NCI-H146 (cell line): ENCODE data around the gene LOXHD1.

Experiments used
- DNase-seq: peaks from one replicate; lab custom pipeline; 2025; lab: John Stamatoyannopoulos, UW

LOXHD1 gene

DNA sequence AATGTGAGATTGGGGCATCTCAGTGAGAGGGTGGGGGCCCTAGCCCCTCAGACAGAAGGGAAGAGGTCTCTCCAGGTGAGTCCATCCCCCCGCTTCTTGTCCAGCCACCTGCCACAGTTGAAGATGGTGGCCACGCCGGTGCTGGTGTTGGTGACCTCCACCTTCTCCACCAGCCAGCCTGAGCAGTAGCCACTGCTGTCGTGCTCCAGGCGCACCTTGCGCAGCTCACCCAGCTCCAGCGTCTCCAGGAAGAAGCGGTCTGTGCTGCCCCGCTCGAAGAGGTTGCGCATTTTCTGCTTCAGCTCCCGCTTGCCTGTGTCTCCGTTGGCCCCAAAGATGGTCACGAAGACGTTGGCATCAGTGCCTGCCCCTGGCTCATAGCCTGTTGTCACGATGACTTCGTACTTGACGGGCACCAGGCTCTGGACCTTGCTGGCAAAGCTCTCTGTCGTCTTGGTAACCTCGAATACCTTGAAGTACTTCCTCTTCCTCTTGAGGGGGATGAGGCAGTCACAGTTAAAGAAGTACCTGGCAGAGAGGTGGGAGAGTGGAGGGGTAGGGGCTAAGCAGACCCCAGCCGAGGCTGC is 179.5 kb downstream of the LOXHD1 start:
- DNase-seq: no peak

DNA sequence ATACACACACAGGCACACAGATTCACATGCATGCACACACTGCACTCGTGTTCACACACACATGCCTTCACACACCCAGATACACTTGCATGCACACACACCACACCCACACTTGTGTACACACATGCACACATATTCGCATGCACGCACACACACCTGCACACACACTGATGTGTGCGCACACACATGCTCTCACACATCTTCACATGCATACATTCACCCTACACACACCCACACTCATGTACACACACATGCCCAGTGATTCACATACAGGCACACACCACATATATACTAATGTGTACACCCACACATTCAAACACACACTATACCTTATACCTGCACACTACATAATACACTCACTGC is 181.6 kb downstream of the LOXHD1 start:
- no peak for DNase-seq

DNA sequence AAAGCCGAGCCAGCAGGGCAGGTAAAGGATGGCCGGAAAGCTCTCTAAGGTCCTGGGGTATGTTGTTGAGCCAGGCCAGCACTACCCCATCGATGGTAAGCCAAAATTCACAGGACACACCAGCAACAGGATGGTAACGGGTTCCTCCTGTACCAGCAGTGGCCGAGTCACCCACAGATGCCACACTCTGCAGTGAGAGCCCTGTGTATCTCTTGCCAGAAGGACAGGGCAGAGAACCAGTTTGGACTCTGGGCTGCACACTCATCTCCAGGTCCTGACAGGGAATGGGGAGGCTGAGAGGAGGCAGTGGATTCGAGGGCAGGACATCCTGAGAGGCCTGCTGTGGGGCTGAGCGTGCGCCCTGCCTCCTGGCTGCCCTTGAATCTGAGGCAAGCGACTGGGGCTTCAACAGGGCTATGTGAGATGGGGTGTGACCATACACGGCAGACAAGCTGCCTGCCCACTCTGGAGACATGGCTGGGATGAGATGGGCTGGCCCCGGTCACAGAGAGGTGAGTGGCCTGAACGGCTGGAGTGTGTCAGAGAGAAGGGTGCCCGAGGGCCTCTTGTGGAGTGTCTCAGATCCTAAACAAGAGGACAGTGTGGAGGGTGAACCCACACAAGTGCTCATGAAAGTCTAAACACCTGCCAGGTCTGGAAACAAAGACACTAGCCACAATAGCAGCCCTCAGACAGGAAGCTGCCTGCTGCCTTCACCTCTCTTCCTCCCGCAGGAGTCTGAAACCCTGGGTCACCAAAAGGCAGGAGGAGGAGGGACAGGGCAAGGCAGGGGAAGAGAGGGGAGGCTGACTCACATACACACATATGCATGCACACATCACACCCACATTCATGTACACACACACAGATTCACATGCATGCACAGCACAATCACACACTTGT is 182.3 kb downstream of the LOXHD1 start:
- peak; percentile 92 for DNase-seq

DNA sequence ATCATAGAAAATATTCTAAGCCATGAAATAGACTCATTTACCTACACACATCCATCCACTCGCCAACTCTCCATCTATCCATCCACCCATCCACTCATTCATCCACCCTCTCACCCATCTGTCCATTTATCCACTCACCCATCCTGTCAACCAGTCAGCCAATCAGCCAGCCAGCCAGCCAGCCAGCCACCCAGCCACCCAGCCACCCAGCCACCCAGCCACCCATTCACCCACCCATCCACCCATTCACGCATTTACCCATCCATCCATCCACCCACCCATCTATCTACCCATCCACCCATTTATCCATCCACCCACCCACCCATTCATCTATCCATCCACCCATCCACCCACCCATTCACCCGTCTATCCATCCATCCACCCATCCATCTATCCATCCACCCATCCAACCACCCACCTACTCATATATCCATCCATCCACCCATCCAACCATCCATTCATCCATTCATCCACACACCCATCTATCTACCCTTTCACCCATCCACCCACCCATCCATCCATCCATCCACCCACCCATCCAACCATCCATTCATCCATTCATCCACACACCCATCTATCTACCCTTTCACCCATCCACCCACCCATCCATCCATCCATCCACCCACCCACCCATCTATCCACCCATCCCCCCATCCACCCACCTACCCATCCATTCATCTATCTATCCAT is 185.1 kb downstream of the LOXHD1 start:
- DNase-seq: no peak

DNA sequence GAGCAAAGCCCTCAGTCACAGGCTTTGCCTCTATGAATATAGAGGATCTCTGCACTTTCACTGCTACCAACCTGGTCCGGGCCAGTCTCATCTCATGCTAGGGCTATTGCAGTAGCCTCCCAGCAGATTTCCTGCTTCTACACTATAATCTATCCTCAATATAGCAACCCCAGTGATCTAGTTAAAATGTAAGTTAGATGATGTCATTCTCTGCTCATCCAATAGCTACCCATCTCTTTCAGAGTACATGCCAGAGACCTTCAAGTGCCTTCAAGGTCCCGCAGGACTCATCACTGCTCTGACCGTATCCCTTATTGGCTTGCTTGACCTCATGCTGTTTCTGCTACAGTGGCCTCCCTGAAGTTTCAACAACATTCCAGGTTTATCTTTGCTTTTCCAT is 186.3 kb downstream of the LOXHD1 start:
- no peak for DNase-seq

DNA sequence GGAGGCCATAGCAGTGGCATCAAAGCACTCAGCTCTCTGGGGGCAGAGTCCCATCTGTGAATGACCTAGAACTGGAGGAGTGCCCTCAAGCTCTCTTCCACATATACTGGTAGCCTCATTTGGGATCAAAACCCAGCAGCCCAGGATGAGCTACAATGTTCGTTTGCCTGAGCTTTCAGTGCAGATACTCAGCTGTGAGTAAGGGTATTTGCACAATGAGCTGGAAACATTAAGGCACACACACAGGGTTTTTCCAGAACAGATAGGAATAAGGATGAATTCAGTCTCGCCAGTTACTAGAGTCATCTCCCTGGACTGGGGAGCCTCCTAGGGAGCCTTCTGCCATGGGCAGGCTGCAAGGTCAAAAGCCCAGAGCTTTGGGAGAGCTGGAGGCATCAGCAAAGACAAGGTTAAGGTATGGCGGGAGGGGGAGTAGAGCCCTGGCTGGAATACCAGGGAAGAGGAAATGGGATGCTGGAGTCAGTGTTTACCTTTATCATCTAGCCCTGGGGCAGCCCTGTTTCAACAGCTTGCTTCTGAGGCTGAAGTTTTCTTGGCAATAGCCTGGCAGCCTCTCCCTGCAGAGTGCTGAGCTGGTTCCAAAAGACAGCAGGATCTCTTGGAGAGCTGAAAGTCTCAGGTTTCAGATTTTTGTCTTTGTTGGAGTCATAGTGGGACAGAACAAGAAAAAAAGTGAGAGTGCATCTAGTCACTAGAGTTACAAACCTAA is 187.7 kb downstream of the LOXHD1 start:
- DNase-seq: peak; percentile 88

- no peak for DNase-seq
Measured at GRCh38 chr18:46468426-46469180, 188.4 kb downstream of the LOXHD1 start.

DNA sequence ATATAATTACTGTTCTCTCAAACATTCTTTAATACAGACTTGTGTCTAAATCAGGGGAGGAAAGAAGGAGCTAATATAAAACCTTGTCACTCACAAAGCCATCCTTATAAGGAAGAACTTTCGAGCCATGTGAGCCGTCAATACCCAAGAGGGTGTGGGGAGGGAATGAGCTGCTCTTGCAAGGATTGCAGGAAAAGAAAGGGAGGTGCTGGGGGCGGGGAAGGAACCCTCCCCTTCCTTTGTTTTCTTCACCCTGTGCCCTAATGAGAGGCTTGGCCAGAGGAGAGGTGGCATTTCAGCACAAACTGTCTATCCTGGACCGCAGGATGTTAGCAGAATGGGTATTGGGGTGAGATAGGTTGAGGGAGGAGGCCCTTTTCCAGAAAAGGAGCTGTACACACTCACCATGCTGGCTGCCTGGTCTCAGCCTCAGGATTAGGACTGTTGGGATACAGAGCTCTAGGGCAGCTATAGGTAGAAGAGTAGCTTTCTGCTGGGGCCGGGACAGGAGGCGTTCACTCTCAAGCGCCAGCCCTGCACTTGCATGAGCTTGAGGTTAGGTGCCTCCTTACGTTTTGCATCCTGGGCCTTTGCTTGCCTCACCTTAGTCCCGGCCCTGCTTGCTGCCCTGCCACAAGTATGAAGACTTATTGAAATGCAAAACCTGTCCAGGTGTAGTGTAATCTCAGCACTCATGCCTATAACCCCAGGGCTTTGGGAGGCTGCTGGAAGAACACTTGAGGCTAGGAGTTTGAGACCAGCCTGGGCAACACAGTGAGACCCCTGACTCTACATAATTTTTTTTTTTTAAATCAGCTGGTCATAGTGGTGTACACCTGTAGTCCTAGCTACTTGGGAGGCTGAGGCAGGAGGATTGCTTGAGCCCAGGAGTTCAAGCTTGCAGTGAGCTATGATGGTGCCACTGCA is 190.5 kb downstream of the LOXHD1 start:
- no peak for DNase-seq

- DNase-seq: peak; percentile 18
Measured at GRCh38 chr18:46464926-46465655, 191.9 kb downstream of the LOXHD1 start.

DNA sequence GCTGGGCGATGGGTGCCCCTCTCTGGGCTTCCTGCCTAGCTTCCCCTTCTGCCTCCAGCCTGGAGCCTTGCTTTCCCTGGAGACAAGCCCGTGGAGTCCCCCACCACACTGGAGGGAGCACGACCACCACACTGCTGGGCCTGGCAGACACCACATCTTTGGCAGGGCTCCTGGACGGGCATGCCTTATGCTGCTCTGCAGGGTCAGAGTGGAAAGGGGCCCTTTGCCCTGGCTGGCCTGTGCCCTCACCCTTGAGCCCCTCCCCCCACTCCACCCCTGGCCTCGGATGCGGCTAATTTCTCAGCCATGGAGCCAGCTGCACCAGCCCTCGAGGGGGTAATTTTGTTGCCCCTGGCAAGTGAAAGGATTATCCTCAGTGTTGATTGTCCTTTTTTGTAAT is 194.5 kb downstream of the LOXHD1 start:
- DNase-seq: peak; percentile 59

- no peak for DNase-seq
Measured at GRCh38 chr18:46461993-46462392, 195.0 kb downstream of the LOXHD1 start.

GRCh38 chr18:46460754-46461153 is 196.3 kb downstream of the LOXHD1 start:
- no peak for DNase-seq

DNA sequence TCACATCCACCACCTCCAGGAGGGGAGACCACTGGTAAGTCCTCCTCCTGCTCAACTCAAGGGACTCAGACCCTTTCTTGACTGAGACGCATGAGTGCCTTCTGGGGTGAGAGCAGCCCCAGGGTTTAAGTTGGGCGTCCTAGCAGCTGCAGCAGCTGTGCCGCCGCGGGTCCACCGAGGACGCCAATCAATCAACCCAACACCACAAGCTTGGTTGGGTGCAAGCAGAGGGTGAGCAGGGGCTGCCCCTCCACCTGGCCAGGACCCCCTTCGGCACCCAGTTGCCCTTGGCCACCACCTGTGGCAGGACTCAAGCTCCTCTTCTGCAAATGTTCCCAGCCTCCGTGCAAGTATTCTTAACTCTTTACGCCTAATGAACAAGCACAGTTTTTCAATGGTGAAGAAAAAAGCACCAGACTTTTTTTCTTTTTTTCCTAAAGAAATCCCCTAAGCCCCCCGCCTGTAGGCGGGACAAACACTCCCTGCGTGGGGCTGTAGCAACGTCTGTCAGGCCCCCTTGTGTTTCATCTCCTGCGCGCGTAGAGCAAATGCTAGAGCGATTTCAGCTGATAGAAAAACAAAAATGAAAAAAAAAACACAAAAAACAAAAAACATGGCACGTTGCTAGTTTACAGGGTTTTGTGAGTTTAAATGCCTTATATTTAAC is 197.1 kb downstream of the LOXHD1 start:
- no peak for DNase-seq

GRCh38 chr18:46458472-46458871 is 198.5 kb downstream of the LOXHD1 start:
- DNase-seq: no peak

- DNase-seq: no peak
Measured at GRCh38 chr18:46456691-46457090, 200.3 kb downstream of the LOXHD1 start.

DNA sequence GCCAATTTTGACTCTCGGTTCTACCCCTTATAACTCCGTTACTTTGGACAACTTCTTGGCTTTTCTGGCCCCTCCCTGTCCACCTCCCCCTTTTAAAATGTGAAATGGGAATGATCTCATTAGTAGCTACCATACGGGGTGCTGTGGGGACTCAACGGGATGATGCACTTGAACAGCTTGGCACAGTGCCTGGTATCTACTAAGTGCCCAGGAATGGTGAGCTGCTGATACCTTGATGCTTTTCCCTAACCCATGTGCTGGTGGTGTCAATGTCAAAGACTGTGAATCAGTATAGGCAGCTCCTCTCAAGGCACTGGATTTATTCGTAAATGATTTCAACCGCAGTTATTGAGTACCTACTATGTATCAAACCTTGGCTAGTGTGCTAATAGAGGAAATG is 204.2 kb downstream of the LOXHD1 start:
- DNase-seq: no peak

GRCh38 chr18:46449499-46449898 is 207.5 kb downstream of the LOXHD1 start:
- DNase-seq: no peak

DNA sequence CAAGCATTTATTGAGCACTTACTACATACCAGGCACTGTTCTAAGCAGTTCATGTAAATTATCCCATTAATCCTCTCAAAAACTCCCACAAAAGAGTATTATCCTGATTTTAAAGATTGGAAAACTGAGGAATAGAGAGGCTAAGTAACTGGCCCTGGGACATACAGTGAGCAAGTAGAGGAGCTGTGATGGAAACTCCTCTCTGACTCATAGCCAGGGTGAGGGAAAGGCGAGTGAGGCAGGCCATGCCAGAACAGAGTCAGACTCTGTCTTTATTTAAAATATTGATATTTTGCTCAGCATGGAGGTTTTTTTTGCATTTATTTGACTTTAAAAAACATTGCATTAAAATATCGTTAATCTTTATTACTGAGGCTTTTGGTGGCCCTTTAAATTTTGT is 208.0 kb downstream of the LOXHD1 start:
- no peak for DNase-seq

GRCh38 chr18:46448347-46448746 is 208.7 kb downstream of the LOXHD1 start:
- DNase-seq: no peak
